CD4-positive, CD25-positive, alpha-beta regulatory T cell (primary cell): ENCODE data around the gene TRPC4. TPM values are rescaled to one million over a fixed set of nuclear protein-coding genes. Genes with fewer than 3 reads are reported as not detected.

Experiments
- ATAC-seq, 2 donors: fragments of 150-1000 bp; cut with Tn5 transposase; one replicate each; pipeline ENCODE4 v1.10.0; 2021; ENCODE audit warnings: low read depth in 2 of 2, moderate number of reproducible peaks in 2 of 2, moderate library complexity in 1 of 2
- DNase-seq, 3 donors: peaks; one replicate each; pipeline versions ENCODE4 v3.0.0 to v3.0.0-alpha.2; 2012 to 2022; ENCODE audit warnings: mixed read lengths in 1 of 3
- H3K27ac ChIP-seq: one replicate; pipeline ENCODE4 v1.7.0; 2013; ENCODE audit warnings: mild to moderate bottlenecking, low read length; ENCODE audit not compliant: insufficient read depth, poor library complexity, severe bottlenecking
- H3K27me3 ChIP-seq: one replicate; pipeline ENCODE4 v1.7.0; 2013; ENCODE audit warnings: low read length; ENCODE audit not compliant: control insufficient read depth, insufficient read depth
- H3K36me3 ChIP-seq: one replicate; pipeline ENCODE4 v1.7.0; 2013; ENCODE audit warnings: mild to moderate bottlenecking, low read length, moderate library complexity; ENCODE audit not compliant: control insufficient read depth, insufficient read depth
- H3K4me1 ChIP-seq: 2 replicates; pipeline ENCODE4 v1.7.0; 2013; ENCODE audit warnings: mild to moderate bottlenecking, low read length; ENCODE audit not compliant: insufficient read depth, control insufficient read depth, poor library complexity, severe bottlenecking
- H3K4me3 ChIP-seq: one replicate; pipeline ENCODE4 v1.7.0; 2013; ENCODE audit warnings: low read depth, mild to moderate bottlenecking, low read length, moderate library complexity
- H3K9me3 ChIP-seq, 2 experiments: 1 replicate in 1 of 2; 2 replicates in 1 of 2; pipeline ENCODE4 v1.7.0; 2013; ENCODE audit warnings: low read length in 2 of 2, mild to moderate bottlenecking in 1 of 2, moderate library complexity in 1 of 2; ENCODE audit not compliant: control insufficient read depth in 2 of 2
- H3K27ac Mint-ChIP-seq, 3 donors: one replicate each; pipeline ENCODE4 v1.8.0; 2020 to 2022; ENCODE audit warnings: mild to moderate bottlenecking in 3 of 3, mixed read lengths in 3 of 3, moderate library complexity in 2 of 3
- H3K27me3 Mint-ChIP-seq: one replicate; pipeline ENCODE4 v1.8.0; 2022; ENCODE audit warnings: mild to moderate bottlenecking, mixed read lengths
- H3K36me3 Mint-ChIP-seq: one replicate; pipeline ENCODE4 v1.8.0; 2020; ENCODE audit warnings: mixed read lengths
- H3K4me1 Mint-ChIP-seq, 4 donors: one replicate each; pipeline ENCODE4 v1.8.0; 2020 to 2022; ENCODE audit warnings: mixed read lengths in 4 of 4, mild to moderate bottlenecking in 1 of 4
- H3K4me3 Mint-ChIP-seq, 4 donors: one replicate each; pipeline ENCODE4 v1.8.0; 2020 to 2022; ENCODE audit warnings: mild to moderate bottlenecking in 4 of 4, mixed read lengths in 4 of 4, moderate library complexity in 3 of 4
- H3K9me3 Mint-ChIP-seq, 7 donors: one replicate each; pipeline ENCODE4 v1.8.0; 2020 to 2022; ENCODE audit warnings: mixed read lengths in 7 of 7, mild to moderate bottlenecking in 3 of 7, moderate library complexity in 2 of 7
- polyA plus RNA-seq, 4 donors: library from polyadenylated mRNA; unstranded; fragments of 300-500 nt; fragmentation: Illumina TruSeq; gene quantifications; one replicate each; pipeline ENCODE4 v1.2.3, GENCODE V29; 2021
- total RNA-seq: library from RNA; stranded (reverse); gene quantifications from one replicate; pipeline ENCODE4 v1.2.3, GENCODE V29; 2022

The TRPC4 gene
- total and polyA plus RNA-seq, 5 donors from 2014 or later: not detected

- no peaks in the 10 kb centered on the region for H3K36me3 Mint-ChIP-seq
- peaks cover 0 to 15% (median 6%) of the 10 kb centered on the region in 7 donors for H3K9me3 Mint-ChIP-seq
- Histone ChIP-seq H3K36me3 (no peaks in the 10 kb centered on the region), H3K9me3 (no peaks in the 10 kb centered on the region), H3K4me3 (no peak overlapping the region), H3K4me1 (no peaks in the 10 kb centered on the region), H3K27ac (no peak overlapping the region), H3K27me3 (no peaks in the 10 kb centered on the region)
- no peak for DNase-seq
- no peak overlapping the region for H3K4me3 Mint-ChIP-seq
- H3K27ac Mint-ChIP-seq: no peak overlapping the region
- no peaks in the 10 kb centered on the region for H3K27me3 Mint-ChIP-seq
- H3K4me1 Mint-ChIP-seq: no peaks in the 10 kb centered on the region
- no peak for ATAC-seq
These were observed 168.7 kb downstream of the TRPC4 start for GRCh38 chr13:37700887-37701286.

GRCh38 chr13:37695200-37695599 lies 174.4 kb downstream of the TRPC4 start:
- Histone ChIP-seq H3K27me3 (no peaks in the 10 kb centered on the region), H3K36me3 (no peaks in the 10 kb centered on the region), H3K9me3 (no peaks in the 10 kb centered on the region), H3K4me1 (no peaks in the 10 kb centered on the region), H3K27ac (no peak overlapping the region), H3K4me3 (no peak overlapping the region)
- DNase-seq: no peak
- Mint-ChIP-seq H3K27ac (no peak overlapping the region), H3K9me3 (peaks cover 2 to 10% (median 6%) of the 10 kb centered on the region in 7 donors), H3K27me3 (no peaks in the 10 kb centered on the region), H3K36me3 (no peaks in the 10 kb centered on the region), H3K4me3 (no peak overlapping the region), H3K4me1 (no peaks in the 10 kb centered on the region)
- ATAC-seq: no peak

GRCh38 chr13:37690361-37690760 lies 179.2 kb downstream of the TRPC4 start:
- Histone ChIP-seq H3K36me3 (no peaks in the 10 kb centered on the region), H3K4me3 (no peak overlapping the region), H3K27ac (no peak overlapping the region), H3K9me3 (no peaks in the 10 kb centered on the region), H3K4me1 (no peaks in the 10 kb centered on the region), H3K27me3 (no peaks in the 10 kb centered on the region)
- ATAC-seq (no peak), DNase-seq (no peak)
- Mint-ChIP-seq H3K9me3 (peaks cover 0 to 9% (median 4%) of the 10 kb centered on the region in 7 donors), H3K36me3 (no peaks in the 10 kb centered on the region), H3K27me3 (no peaks in the 10 kb centered on the region), H3K4me1 (no peaks in the 10 kb centered on the region), H3K4me3 (no peak overlapping the region), H3K27ac (no peak overlapping the region)

- H3K4me3 ChIP-seq: no peak overlapping the region
These were observed 183.1 kb downstream of the TRPC4 start for GRCh38 chr13:37686501-37686900.

GRCh38 chr13:37685206-37685605 lies 184.4 kb downstream of the TRPC4 start:
- Mint-ChIP-seq H3K27ac (no peak overlapping the region), H3K9me3 (peaks cover 0 to 6% (median 4%) of the 10 kb centered on the region in 7 donors), H3K4me1 (no peaks in the 10 kb centered on the region), H3K4me3 (no peak overlapping the region), H3K27me3 (peaks cover 4% of the 10 kb centered on the region), H3K36me3 (no peaks in the 10 kb centered on the region)
- no peak overlapping the region for H3K27ac ChIP-seq
- H3K9me3 ChIP-seq: no peaks in the 10 kb centered on the region
- no peaks in the 10 kb centered on the region for H3K27me3 ChIP-seq
- H3K4me1 ChIP-seq: no peaks in the 10 kb centered on the region
- H3K4me3 ChIP-seq: no peak overlapping the region
- H3K36me3 ChIP-seq: no peaks in the 10 kb centered on the region
- DNase-seq: no peak
- no peak for ATAC-seq

More at GRCh38 chr13:37686501-37686900, 183.1 kb downstream of the TRPC4 start:
- Mint-ChIP-seq H3K4me3 (no peak overlapping the region), H3K36me3 (no peaks in the 10 kb centered on the region), H3K27me3 (peaks cover 4% of the 10 kb centered on the region), H3K27ac (no peak overlapping the region), H3K4me1 (no peaks in the 10 kb centered on the region), H3K9me3 (peaks cover 0 to 6% (median 4%) of the 10 kb centered on the region in 7 donors)
- H3K27ac ChIP-seq: no peak overlapping the region
- no peaks in the 10 kb centered on the region for H3K4me1 ChIP-seq
- H3K36me3 ChIP-seq: no peaks in the 10 kb centered on the region
- DNase-seq (no peak), ATAC-seq (no peak)
- no peaks in the 10 kb centered on the region for H3K27me3 ChIP-seq
- no peaks in the 10 kb centered on the region for H3K9me3 ChIP-seq

- Mint-ChIP-seq H3K36me3 (no peaks in the 10 kb centered on the region), H3K27ac (no peak overlapping the region), H3K4me3 (no peak overlapping the region), H3K9me3 (peaks cover 0 to 6% (median 1%) of the 10 kb centered on the region in 7 donors), H3K4me1 (no peaks in the 10 kb centered on the region), H3K27me3 (peaks cover 4% of the 10 kb centered on the region)
- ATAC-seq (no peak), DNase-seq (no peak)
- no peaks in the 10 kb centered on the region for H3K27me3 ChIP-seq
- no peaks in the 10 kb centered on the region for H3K9me3 ChIP-seq
- H3K4me3 ChIP-seq: no peak overlapping the region
- H3K4me1 ChIP-seq: no peaks in the 10 kb centered on the region
- no peak overlapping the region for H3K27ac ChIP-seq
- no peaks in the 10 kb centered on the region for H3K36me3 ChIP-seq
These were observed 187.1 kb downstream of the TRPC4 start for GRCh38 chr13:37682496-37682895.

- Mint-ChIP-seq H3K4me1 (no peaks in the 10 kb centered on the region), H3K9me3 (peaks cover 0 to 9% (median 0%) of the 10 kb centered on the region in 7 donors), H3K36me3 (no peaks in the 10 kb centered on the region), H3K27me3 (peaks cover 4% of the 10 kb centered on the region), H3K27ac (no peak overlapping the region), H3K4me3 (no peak overlapping the region)
- Histone ChIP-seq H3K27ac (no peak overlapping the region), H3K4me1 (no peaks in the 10 kb centered on the region), H3K27me3 (no peaks in the 10 kb centered on the region), H3K9me3 (no peaks in the 10 kb centered on the region), H3K36me3 (no peaks in the 10 kb centered on the region), H3K4me3 (no peak overlapping the region)
- ATAC-seq (no peak), DNase-seq (no peak)
These were observed 188.1 kb downstream of the TRPC4 start for GRCh38 chr13:37681281-37682032.

GRCh38 chr13:37680137-37680536 lies 189.4 kb downstream of the TRPC4 start:
- Mint-ChIP-seq H3K4me3 (no peak overlapping the region), H3K9me3 (peaks cover 0 to 9% (median 0%) of the 10 kb centered on the region in 7 donors), H3K36me3 (no peaks in the 10 kb centered on the region), H3K27ac (no peak overlapping the region), H3K27me3 (peaks cover 4% of the 10 kb centered on the region), H3K4me1 (no peaks in the 10 kb centered on the region)
- H3K4me3 ChIP-seq: no peak overlapping the region
- H3K27ac ChIP-seq: no peak overlapping the region
- DNase-seq: no peak
- H3K36me3 ChIP-seq: no peaks in the 10 kb centered on the region
- H3K4me1 ChIP-seq: no peaks in the 10 kb centered on the region
- H3K27me3 ChIP-seq: no peaks in the 10 kb centered on the region
- H3K9me3 ChIP-seq: no peaks in the 10 kb centered on the region
- no peak for ATAC-seq
